NB4 (cell line): Measurements from ENCODE around the gene KIAA1217.

Source experiments
- DNase-seq: peaks from one replicate; pipeline ENCODE4 v3.0.0; 2010; ENCODE audit warnings: low read depth
- H3K4me3 ChIP-seq: one replicate; pipeline ENCODE4 v1.5.1; 2011; ENCODE audit warnings: mild to moderate bottlenecking, low read depth, low read length, moderate library complexity
- CTCF ChIP-seq: IDR thresholded peaks from one replicate; pipeline ENCODE4 v1.5.1; 2012; ENCODE audit warnings: low read depth, low read length
- MAX ChIP-seq: IDR thresholded peaks from 2 replicates; pipeline ENCODE4 v1.6.1; 2011; ENCODE audit warnings: low read depth, low read length
- MYC ChIP-seq: IDR thresholded peaks from 2 replicates; pipeline ENCODE4 v1.6.1; 2011; ENCODE audit warnings: low read depth, low read length
- POLR2A ChIP-seq: IDR thresholded peaks from 2 replicates; pipeline ENCODE4 v1.6.1; 2011; ENCODE audit warnings: mild to moderate bottlenecking; ENCODE audit not compliant: insufficient read length; ENCODE audit errors: extremely low read depth

KIAA1217 gene

GRCh38 chr10:24390146-24390700, 181.3 kb downstream of the KIAA1217 start:
- no peak for DNase-seq
- no peak for TF ChIP-seq MYC
- no peak for TF ChIP-seq POLR2A
- no peak for TF ChIP-seq CTCF
- no peak for TF ChIP-seq MAX
- no peak overlapping the region for H3K4me3 ChIP-seq

GRCh38 chr10:24390746-24391145, 181.8 kb downstream of the KIAA1217 start:
- no peak for TF ChIP-seq MYC
- TF ChIP-seq CTCF: no peak
- TF ChIP-seq POLR2A: no peak
- TF ChIP-seq MAX: no peak
- DNase-seq: no peak
- H3K4me3 ChIP-seq: no peak overlapping the region

- no peak overlapping the region for H3K4me3 ChIP-seq
- DNase-seq: no peak
These were observed 184.3 kb downstream of the KIAA1217 start for GRCh38 chr10:24393201-24393600.

GRCh38 chr10:24394461-24395190, 185.7 kb downstream of the KIAA1217 start:
- H3K4me3 ChIP-seq: no peak overlapping the region
- TF ChIP-seq POLR2A (no peak), CTCF (no peak), MAX (no peak), MYC (no peak)
- no peak for DNase-seq

More at GRCh38 chr10:24393201-24393600, 184.3 kb downstream of the KIAA1217 start:
- TF ChIP-seq CTCF (no peak), POLR2A (no peak), MAX (no peak), MYC (no peak)

- TF ChIP-seq MAX (no peak), MYC (no peak), CTCF (no peak), POLR2A (no peak)
- no peak overlapping the region for H3K4me3 ChIP-seq
- DNase-seq: no peak
These were observed 187.5 kb downstream of the KIAA1217 start for GRCh38 chr10:24396396-24396795.
